AG10803 (cell line): ENCODE measurements around the gene POLR3K.

ENCODE experiments used
- DNase-seq: peaks from one replicate; pipeline ENCODE4 v3.0.0; 2010; ENCODE audit warnings: low read depth
- H3K4me3 ChIP-seq: 2 replicates; pipeline ENCODE4 v1.5.1; 2011; ENCODE audit warnings: mild to moderate bottlenecking, low read length, control low read depth
- TF ChIP-seq, protein P1 (sequence below): conservative IDR thresholded peaks from 2 replicates; pipeline ENCODE4 v1.5.1; 2011; ENCODE audit warnings: mild to moderate bottlenecking, low read length, control low read depth, inconsistent platforms

Gene POLR3K

DNA sequence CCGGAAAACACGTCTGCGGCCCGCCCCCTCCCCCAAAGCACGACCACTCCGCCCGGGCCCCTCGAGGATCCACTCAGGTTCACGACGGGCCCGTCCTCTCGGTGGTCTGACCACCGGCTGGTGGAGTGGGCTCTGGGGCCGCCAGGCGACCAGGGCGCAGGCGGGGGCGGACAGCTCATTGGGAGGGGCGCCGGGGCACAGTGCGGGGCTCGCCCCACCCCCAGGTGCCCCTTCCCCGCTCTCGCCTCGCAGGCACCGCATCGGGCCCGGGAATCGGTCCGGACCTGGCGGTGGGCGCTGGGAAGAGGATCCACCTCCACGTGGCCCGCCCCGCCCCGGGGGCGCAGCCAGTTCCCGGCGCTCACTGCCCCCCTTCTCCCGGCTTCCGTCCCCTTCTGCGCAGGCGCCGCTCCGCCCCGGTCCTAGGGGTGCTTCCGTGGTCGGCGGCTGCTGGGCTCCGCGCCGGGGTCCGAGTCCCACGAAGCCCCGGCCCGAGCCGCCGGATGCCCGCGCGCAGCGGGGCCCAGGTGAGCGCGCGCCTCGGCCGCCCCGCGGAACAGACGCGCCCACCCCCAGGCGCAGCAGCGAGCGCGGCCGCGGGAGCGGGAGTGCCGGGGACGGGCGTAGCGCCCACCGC is 24.5 kb upstream of the POLR3K start, which contains the start of gene MPG:
Gene MPG, plus strand, starts transcription at position 419 of the 637 bp plus-strand sequence. Its CDS starts 85 bp downstream, at position 504.
- peak; percentile 72 for DNase-seq
- TF ChIP-seq, protein P1, sequence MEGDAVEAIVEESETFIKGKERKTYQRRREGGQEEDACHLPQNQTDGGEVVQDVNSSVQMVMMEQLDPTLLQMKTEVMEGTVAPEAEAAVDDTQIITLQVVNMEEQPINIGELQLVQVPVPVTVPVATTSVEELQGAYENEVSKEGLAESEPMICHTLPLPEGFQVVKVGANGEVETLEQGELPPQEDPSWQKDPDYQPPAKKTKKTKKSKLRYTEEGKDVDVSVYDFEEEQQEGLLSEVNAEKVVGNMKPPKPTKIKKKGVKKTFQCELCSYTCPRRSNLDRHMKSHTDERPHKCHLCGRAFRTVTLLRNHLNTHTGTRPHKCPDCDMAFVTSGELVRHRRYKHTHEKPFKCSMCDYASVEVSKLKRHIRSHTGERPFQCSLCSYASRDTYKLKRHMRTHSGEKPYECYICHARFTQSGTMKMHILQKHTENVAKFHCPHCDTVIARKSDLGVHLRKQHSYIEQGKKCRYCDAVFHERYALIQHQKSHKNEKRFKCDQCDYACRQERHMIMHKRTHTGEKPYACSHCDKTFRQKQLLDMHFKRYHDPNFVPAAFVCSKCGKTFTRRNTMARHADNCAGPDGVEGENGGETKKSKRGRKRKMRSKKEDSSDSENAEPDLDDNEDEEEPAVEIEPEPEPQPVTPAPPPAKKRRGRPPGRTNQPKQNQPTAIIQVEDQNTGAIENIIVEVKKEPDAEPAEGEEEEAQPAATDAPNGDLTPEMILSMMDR, result no peak

DNA sequence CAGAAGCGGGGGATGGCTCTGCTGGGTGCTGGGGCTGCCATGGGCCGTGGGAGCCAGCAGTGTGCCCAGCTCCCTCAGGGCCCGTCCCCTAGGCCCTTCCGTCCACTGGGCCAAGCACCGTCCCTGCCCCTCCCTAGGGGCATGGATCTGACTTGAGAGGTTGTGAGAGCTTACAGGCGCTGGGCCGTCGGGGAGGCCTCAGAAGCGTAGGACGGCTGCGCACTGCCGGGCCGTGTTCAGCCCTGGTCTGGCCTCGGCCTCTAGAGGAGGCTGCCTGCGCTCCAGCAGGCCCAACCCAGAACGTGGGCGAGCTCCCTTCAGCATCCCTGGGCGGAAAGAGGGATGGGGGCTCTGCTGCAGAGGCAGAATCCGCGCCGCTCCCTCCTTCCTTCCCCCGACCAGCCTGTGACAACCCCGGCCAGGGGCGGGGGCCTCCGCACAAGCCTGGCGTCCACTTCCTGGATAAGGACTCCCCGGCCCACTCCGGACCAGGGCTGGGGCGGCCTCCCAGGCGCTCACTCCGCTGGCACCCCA is 23.9 kb upstream of the POLR3K start:
- peak; percentile 71 for DNase-seq
- H3K4me3 ChIP-seq, result peak overlapping the region; percentile 76
- TF ChIP-seq, protein P1, result no peak

More for the DNA sequence above, 24.5 kb upstream of the POLR3K start, which contains the start of gene MPG:
- peak within 1 kb of the TSS; percentile 76 for H3K4me3 ChIP-seq

DNA sequence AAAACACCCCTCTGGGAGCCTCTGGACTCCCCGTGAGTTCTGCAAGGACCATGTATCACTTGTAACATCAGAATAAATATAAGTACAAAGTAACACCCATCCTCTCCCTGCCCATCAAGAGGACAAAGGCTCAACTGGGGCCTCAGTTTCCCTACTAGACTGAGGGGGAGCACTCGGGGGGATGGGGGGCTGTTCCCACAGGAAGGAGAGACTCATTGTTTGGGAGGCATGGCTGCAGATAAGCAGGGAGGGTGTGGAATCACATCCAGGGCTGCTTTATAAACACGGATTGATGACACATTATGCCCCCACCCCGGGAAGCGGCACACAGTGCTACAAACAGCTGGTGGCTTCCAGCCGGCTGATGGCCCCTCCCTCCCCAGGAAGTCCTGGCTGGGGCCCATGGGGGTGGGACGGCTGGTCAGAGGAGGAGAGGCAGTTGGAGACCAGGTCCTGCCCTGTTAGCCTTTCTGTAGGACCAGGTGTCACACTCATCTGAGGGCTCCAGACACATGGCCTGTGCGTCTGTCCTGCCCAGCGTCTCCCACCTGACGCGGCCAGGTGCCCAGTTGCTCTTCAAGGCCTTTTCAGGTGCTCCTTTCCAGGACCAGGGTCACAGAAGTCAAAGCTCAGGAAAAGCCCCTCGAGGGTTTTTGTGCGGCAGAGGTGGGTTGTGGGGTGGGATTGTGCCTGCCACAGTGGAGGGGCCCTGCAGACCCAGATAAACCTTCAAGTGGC is 23.3 kb upstream of the POLR3K start:
- TF ChIP-seq, protein P1, result no peak
- DNase-seq, result peak; percentile 79
- peak overlapping the region; percentile 76 for H3K4me3 ChIP-seq

DNA sequence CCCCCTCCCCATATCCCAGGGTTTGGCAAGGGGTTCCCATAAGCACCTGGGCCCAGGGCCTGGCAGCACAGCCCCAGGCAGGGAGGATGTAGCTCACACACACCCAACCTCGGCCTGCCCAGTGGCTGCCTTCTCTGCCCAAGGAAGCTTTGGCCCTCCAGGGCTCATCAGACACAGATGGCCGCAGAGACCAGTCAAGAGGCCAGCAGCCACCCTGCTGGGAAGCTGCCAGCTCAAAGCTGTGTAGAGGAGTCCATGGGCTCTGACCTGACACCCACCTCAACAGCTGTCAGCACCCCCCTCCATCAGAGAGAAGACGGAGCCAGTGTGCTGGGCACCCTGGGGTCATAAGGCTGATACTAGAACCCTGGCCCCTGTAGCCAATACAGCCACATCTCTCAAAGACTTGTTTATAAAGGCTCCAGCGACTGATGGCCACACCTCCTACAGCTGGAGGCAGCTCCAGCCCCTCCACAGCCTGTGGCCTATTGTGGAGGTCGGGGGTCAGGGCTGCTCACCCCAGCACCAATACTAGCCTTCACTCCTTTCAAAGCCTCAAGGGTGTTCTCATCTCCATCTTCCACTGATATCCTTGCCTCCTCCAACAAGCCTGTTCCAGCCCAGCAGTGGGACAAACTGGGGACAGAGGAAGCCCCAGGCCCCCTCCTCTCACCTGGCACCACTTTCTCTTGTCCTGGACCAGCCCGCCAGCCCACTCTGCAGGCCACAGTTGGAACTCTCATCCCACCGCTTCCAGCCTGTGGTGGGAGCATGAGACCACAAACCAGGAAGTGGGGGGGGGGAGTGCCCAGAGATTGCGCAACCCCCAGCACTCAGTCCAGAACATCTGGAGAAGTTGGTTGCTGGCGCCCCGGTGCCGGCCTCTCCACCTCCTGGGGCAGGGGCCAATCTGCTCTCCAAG is 22.4 kb upstream of the POLR3K start:
- TF ChIP-seq, protein P1, result peak; percentile 50
- peak; percentile 93 for DNase-seq
- H3K4me3 ChIP-seq, result peak overlapping the region; percentile 9; the same call in 1 of the 2 replicates

DNA sequence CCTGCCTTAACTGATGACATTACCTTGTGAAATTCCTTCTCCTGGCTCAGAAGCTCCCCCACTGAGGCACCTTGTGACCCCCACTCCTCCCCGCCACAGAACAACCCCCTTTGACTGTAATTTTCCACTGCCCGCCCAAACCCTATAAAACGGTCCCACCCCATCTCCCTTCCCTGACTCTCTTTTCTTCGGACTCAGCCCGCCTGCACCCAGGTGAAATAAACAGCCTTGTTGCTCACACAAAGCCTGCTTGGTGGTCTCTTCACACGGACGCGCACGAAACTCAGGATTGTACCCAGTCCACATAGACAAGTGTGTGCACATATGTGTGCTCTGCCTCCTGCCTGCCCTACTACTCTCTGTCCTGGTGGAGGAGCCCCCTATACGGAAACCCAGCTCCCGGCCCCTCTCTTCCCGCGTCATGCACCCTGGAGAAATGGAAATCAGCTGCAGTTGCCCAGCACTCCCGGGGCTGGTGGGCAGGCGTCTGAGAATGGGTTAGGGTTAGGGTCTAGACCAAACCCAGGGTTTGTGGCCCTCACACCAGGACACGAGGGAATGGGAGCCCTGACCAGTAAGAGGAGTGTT is 21.4 kb upstream of the POLR3K start:
- TF ChIP-seq, protein P1, result no peak
- no peak overlapping the region for H3K4me3 ChIP-seq
- no peak for DNase-seq

DNA sequence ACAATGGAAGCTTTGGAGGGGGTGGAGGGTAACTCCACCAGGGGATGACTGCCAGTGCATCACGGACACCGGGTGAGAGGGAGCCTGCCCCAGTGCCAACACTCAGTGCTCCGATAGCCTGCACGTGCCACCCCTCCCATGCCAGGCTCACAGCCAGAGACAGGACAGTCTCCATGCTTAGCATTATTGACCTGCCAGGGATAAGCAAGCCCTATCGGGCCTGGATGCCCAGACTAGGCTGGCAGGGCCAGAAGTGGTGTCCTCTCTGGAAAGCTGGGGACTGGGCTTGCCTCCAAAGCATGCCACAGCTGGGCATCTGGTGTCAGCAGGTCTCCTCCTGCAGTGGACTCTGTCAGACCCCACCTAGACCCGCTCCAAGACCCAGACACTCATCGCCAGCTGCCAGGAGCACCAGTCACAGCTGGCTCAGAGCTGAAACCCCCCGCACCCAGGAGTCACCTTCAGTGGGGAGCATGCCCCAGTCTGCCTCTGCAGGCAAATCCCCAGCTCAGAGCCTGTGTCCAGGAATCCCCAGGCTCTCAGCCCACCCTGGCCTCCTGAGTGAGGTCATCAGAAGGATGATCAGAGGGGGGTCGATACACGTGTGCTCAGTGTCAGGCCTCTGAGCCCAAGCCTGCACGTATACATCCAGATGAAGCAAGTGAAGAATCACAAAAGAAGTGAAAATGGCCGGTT is 20.8 kb upstream of the POLR3K start:
- DNase-seq, result no peak
- no peak overlapping the region for H3K4me3 ChIP-seq

More for the DNA sequence above, 20.8 kb upstream of the POLR3K start:
- TF ChIP-seq, protein P1, result no peak
